Measurements from ENCODE around the gene APOC3.
A peak's percentile ranks its signal among the peaks of the same experiment; 100 is the strongest.
"Not testable (repeated sequence)": the region's sequence is repeated elsewhere in the genome, so short reads cannot be mapped to it uniquely, and the experiment has no call there.

The APOC3 gene

GRCh38 chr11:116829525-116830183, at the start of gene APOC3:
APOC3 (plus strand) TSS chr11:116829907; CDS start chr11:116830583, 676 bp downstream.
- no peak for DNase-seq (ENCODE audit: low read depth)

DNA sequence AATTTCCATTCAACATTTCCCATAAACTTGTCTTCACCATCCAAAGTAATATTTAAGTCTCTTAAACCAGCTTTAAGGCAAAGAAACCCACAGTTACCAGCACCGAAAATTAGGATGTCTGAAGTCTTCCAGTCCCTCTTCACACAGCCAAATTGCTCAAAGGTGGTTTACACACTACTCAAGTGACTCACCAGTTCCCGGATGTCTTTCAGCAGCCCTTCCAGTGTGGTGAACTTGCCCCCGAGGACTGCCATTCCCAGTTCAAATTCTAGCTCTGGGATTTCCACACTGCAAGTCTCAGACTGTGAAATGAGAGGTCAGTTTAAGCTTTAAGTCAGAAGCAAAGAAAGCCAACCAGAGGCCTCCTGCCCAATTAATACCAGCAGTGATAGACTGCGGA, 47.0 kb upstream of the APOC3 start:
- no peak for DNase-seq (ENCODE audit: low read depth)

DNA sequence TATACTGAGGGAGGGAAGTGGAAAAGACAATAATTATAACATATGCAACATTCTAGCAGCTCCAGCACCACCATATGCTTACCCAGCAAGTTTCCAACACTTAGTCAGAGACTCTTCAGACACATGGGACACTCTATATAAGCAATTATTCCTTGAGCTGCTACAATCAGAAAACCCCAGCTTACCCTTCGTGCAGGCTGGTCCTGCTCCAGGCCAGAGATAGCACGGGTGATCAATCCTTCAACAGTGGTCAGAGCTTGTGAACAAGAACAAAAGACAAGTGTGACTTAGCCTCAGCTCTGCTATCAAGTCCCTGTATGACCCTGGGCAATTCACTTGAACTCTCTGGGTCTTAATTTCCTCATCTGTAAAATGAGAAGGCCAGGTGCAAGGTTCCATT, 43.4 kb upstream of the APOC3 start:
- DNase-seq (ENCODE audit: low read depth) = no peak

GRCh38 chr11:116786966-116787365, 42.7 kb upstream of the APOC3 start:
- no peak for DNase-seq (ENCODE audit: low read depth)

GRCh38 chr11:116787436-116787785, 42.3 kb upstream of the APOC3 start:
- DNase-seq (ENCODE audit: low read depth) = no peak

- DNase-seq (ENCODE audit: low read depth) = peak; percentile 74
These were observed 41.8 kb upstream of the APOC3 start, which contains the start of gene ZPR1 for GRCh38 chr11:116787786-116788486. ZPR1 (minus strand) TSS chr11:116788023; CDS start chr11:116787990, 33 bp downstream.

- DNase-seq (ENCODE audit: low read depth) = no peak
These were observed 41.2 kb upstream of the APOC3 start for GRCh38 chr11:116788534-116788933.

- no peak for DNase-seq (ENCODE audit: low read depth)
These were observed 40.7 kb upstream of the APOC3 start for GRCh38 chr11:116788975-116789374.

GRCh38 chr11:116790167-116791001, 39.3 kb upstream of the APOC3 start:
- DNase-seq (ENCODE audit: low read depth) = no peak

GRCh38 chr11:116791002-116791812, 38.5 kb upstream of the APOC3 start:
- DNase-seq (ENCODE audit: low read depth) = peak; percentile 55

DNA sequence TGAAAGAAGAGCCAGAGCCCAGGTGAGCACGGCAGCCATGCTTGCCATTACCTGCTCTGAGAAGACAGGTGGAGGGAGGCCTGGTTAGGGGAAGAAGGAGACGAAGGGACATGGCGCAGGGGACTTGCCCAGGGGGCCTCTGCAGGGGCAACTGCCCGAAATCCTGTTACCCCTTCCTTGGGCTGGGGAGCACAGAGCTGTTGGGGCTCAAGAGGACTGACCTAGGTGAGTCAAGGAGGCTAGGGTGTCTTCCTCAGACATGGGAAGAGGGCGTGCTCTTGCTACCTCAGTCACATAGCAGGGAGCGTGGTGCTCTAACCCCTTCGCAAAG, 37.9 kb upstream of the APOC3 start, which contains the start of gene APOA5:
Gene APOA5, minus strand, starts transcription at position 67 of the 331 bp plus-strand sequence. Its CDS starts 19 bp downstream, at position 48.
- DNase-seq (ENCODE audit: low read depth) = no peak

DNA sequence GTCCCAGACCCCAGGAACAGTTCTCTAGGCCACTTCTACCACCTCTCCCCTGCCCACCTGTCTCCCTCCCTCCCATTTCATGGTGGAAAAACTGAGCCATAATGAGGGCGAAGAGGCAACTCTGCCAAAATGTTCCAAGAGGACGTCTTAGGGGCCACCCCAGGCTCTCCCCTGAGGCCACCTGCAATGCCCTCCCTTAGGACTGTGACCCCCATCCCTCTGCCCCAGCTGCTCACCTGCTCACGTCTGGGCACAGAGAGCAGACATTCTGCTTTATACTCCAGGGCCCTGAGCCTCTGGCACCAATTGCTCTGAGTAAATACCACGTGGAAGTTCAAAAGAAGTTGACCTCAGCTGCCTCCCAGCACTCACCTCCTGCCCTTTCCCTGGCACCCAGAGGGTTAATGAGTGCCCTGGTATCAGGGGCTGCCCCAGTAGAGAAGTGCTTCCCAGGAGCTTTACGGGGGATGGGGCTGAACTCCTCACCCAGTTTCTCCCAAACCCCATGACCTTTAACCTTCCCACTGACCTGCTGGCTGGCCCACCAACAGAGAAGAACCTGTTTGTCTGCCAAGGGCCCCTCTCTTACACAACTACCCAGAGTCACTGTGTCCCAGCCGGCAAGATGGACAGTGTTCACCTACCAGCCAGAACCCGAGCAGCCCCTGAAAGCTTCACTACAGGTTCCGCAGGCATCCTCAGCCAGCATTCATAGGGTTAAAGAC, 37.4 kb upstream of the APOC3 start:
- no peak for DNase-seq (ENCODE audit: low read depth)

- DNase-seq (ENCODE audit: low read depth) = no peak
These were observed 36.6 kb upstream of the APOC3 start for GRCh38 chr11:116792869-116793771.

GRCh38 chr11:116793772-116794097, 36.0 kb upstream of the APOC3 start:
- no peak for DNase-seq (ENCODE audit: low read depth)

- DNase-seq (ENCODE audit: low read depth) = no peak
These were observed 34.9 kb upstream of the APOC3 start for GRCh38 chr11:116794851-116795250.

- DNase-seq (ENCODE audit: low read depth) = no peak
These were observed 33.2 kb upstream of the APOC3 start for GRCh38 chr11:116796548-116796947.

GRCh38 chr11:116797816-116798215, 31.9 kb upstream of the APOC3 start:
- no peak for DNase-seq (ENCODE audit: low read depth)

DNA sequence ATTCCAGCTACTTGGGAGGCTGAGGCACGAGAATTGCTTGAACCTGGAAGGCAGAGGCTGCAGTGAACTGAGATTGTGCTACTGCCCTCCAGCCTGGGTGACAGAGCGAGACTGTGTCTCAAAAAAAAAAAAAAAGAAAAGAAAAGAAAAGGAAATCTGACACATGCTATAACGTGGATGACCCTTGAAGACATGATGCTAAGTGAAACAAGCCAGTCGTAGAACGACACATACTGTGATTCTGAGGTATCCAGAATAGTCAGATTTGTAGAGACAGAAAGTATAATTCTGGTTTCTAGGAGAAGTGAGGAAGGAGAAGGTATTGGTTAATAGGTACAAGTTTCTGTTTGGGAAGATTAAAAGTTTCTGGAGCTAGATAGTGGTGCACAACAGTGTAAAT, 31.3 kb upstream of the APOC3 start:
- no peak for DNase-seq (ENCODE audit: low read depth)

DNA sequence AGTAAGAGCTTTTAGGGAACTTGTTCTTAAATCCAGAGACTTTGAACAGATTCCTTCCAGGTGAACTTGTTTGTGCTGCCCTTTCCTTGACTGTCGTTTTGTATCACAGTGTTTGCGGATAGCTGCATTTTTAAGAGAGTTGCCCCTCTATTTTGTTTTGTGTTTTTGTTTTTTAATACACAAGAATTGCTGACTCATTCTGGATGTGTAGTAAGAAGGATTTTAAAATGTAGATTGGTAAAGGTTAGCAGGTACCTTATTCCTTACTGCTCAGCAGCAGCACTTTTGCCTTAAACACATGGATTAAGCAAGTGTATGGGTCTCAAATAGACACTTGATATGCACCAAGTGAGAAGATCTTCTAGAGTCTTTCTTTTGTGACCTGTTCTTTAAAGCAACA, 29.1 kb upstream of the APOC3 start:
- DNase-seq (ENCODE audit: low read depth) = no peak

DNA sequence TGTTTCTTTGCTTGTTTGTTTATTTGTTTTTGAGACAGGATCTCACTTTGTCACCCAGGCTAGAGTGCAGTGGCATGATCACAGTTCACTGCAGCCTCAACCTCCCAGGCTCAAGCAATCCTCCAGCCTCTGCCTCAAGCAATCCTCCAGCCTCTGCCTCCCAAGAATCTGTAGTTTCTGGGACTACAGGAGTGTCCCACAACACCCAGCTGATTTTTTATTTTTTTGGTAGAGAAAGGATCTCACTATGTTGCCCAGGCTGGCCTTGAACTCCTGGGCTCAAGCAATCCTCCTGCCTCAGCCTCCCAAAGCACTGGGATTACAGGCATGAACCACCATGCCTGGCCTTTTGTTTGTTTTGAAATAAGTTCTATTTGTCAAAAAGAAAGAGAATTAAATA, 28.0 kb upstream of the APOC3 start:
- DNase-seq (ENCODE audit: low read depth) = not testable (repeated sequence)
